ENCODE data around the gene DSC1.

DSC1 gene

GRCh38 chr18:31099450-31100230, 63.0 kb downstream of the DSC1 start:
- Histone ChIP-seq H3K27ac (ENCODE audit: low read depth, low read length) (no peak overlapping the region), H2AFZ (ENCODE audit: insufficient read depth, low read length, poor library complexity) (no peak overlapping the region), H3K18ac (ENCODE audit: low read length) (no peak overlapping the region), H2BK12ac (ENCODE audit: low read length) (no peak overlapping the region), H3K4me3 (ENCODE audit: low read depth, low read length) (peak overlapping the region; percentile 52), H3K4me2 (ENCODE audit: low read length) (peak overlapping the region; percentile 73), H2AK5ac (ENCODE audit: low read length) (no peak overlapping the region), H4K8ac (ENCODE audit: low read depth, low read length) (no peak overlapping the region), H4K91ac (ENCODE audit: low read depth, low read length) (no peak overlapping the region), H3K9ac (ENCODE audit: low read length) (no peak overlapping the region), H2BK5ac (ENCODE audit: low read depth, low read length, poor library complexity) (no peak overlapping the region), H3K23ac (ENCODE audit: low read length) (no peak overlapping the region), H3K27me3 (ENCODE audit: insufficient read depth, low read length) (no peaks in the 10 kb centered on the region), H3K14ac (ENCODE audit: low read length) (peak overlapping the region; percentile 60), H2BK120ac (ENCODE audit: insufficient read depth, low read length, poor library complexity) (no peak overlapping the region), H4K12ac (ENCODE audit: low read depth, low read length) (no peak overlapping the region), H3K9me3 (ENCODE audit: insufficient read depth, low read depth, low read length) (no peaks in the 10 kb centered on the region), H3K79me1 (ENCODE audit: low read length) (peaks cover 21% of the 10 kb centered on the region), H3K36me3 (ENCODE audit: control insufficient read depth in 1 of 2, insufficient read depth in 2 of 2, low read length in 2 of 2) (no peaks in the 10 kb centered on the region), H3K79me2 (ENCODE audit: control insufficient read depth, insufficient read depth, low read length, poor library complexity) (peaks cover 21% of the 10 kb centered on the region), H3K4me1 (ENCODE audit: control insufficient read depth in 1 of 2, insufficient read depth in 2 of 2, low read length in 2 of 2) (peaks cover 2 to 6% of the 10 kb centered on the region in 2 experiments), H3K4ac (ENCODE audit: low read depth, low read length) (peak overlapping the region; percentile 99)
- DNase-seq = no peak
- WGBS (ENCODE audit: extremely low coverage, insufficient coverage, insufficient read length) = no CpG with 5 or more reads among the region's 10 CpGs

GRCh38 chr18:31098878-31099277, 63.8 kb downstream of the DSC1 start:
- Histone ChIP-seq H3K4me2 (ENCODE audit: low read length) (no peak overlapping the region), H3K27me3 (ENCODE audit: insufficient read depth, low read length) (no peaks in the 10 kb centered on the region), H3K36me3 (ENCODE audit: control insufficient read depth in 1 of 2, insufficient read depth in 2 of 2, low read length in 2 of 2) (no peaks in the 10 kb centered on the region), H4K91ac (ENCODE audit: low read depth, low read length) (no peak overlapping the region), H3K79me2 (ENCODE audit: control insufficient read depth, insufficient read depth, low read length, poor library complexity) (peaks cover 21% of the 10 kb centered on the region), H3K9ac (ENCODE audit: low read length) (no peak overlapping the region), H2BK12ac (ENCODE audit: low read length) (no peak overlapping the region), H4K12ac (ENCODE audit: low read depth, low read length) (no peak overlapping the region), H3K14ac (ENCODE audit: low read length) (no peak overlapping the region), H3K4me1 (ENCODE audit: control insufficient read depth in 1 of 2, insufficient read depth in 2 of 2, low read length in 2 of 2) (peaks cover 2 to 6% of the 10 kb centered on the region in 2 experiments), H3K23ac (ENCODE audit: low read length) (no peak overlapping the region), H2BK120ac (ENCODE audit: insufficient read depth, low read length, poor library complexity) (no peak overlapping the region), H3K27ac (ENCODE audit: low read depth, low read length) (no peak overlapping the region), H3K9me3 (ENCODE audit: insufficient read depth, low read depth, low read length) (no peaks in the 10 kb centered on the region), H2AK5ac (ENCODE audit: low read length) (no peak overlapping the region), H3K79me1 (ENCODE audit: low read length) (peaks cover 21% of the 10 kb centered on the region), H4K8ac (ENCODE audit: low read depth, low read length) (no peak overlapping the region), H3K4me3 (ENCODE audit: low read depth, low read length) (no peak overlapping the region), H3K18ac (ENCODE audit: low read length) (no peak overlapping the region), H3K4ac (ENCODE audit: low read depth, low read length) (no peak overlapping the region), H2AFZ (ENCODE audit: insufficient read depth, low read length, poor library complexity) (no peak overlapping the region), H2BK5ac (ENCODE audit: low read depth, low read length, poor library complexity) (no peak overlapping the region)
- DNase-seq = no peak

DNA sequence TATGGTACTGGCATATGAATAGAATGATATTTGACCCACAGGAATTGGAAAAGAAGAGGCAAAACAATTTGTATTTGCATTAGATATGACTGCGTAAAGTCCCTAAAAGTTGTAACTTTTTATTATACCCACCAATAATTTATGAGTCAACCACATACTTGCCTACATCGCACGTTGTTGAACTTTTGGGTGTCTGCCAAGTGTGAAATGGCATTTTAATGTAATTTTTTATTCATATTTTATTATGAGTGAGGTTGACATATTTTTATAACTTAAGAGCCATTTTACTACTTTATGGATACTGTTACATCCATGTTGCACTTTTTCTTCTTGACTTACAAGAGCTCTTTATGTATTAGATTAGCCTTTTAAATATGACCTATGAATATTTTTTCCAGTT, 65.0 kb downstream of the DSC1 start:
- H2BK12ac ChIP-seq (ENCODE audit: low read length) = no peak overlapping the region
- no peak overlapping the region for H3K18ac ChIP-seq (ENCODE audit: low read length)
- peaks cover 2 to 6% of the 10 kb centered on the region in 2 experiments for H3K4me1 ChIP-seq (ENCODE audit: control insufficient read depth in 1 of 2, insufficient read depth in 2 of 2, low read length in 2 of 2)
- peaks cover 21% of the 10 kb centered on the region for H3K79me2 ChIP-seq (ENCODE audit: control insufficient read depth, insufficient read depth, low read length, poor library complexity)
- H2BK120ac ChIP-seq (ENCODE audit: insufficient read depth, low read length, poor library complexity) = no peak overlapping the region
- no peak overlapping the region for H3K23ac ChIP-seq (ENCODE audit: low read length)
- H3K4ac ChIP-seq (ENCODE audit: low read depth, low read length) = no peak overlapping the region
- H3K79me1 ChIP-seq (ENCODE audit: low read length) = peaks cover 21% of the 10 kb centered on the region
- H2AK5ac ChIP-seq (ENCODE audit: low read length) = no peak overlapping the region
- H4K91ac ChIP-seq (ENCODE audit: low read depth, low read length) = no peak overlapping the region
- H3K4me2 ChIP-seq (ENCODE audit: low read length) = no peak overlapping the region
- H3K14ac ChIP-seq (ENCODE audit: low read length) = no peak overlapping the region
- H3K27ac ChIP-seq (ENCODE audit: low read depth, low read length) = no peak overlapping the region
- DNase-seq = no peak
- H2AFZ ChIP-seq (ENCODE audit: insufficient read depth, low read length, poor library complexity) = no peak overlapping the region
- no peak overlapping the region for H2BK5ac ChIP-seq (ENCODE audit: low read depth, low read length, poor library complexity)
- H3K36me3 ChIP-seq (ENCODE audit: control insufficient read depth in 1 of 2, insufficient read depth in 2 of 2, low read length in 2 of 2) = peaks cover 2 to 4% of the 10 kb centered on the region in 2 experiments
- WGBS (ENCODE audit: extremely low coverage, insufficient coverage, insufficient read length) = no CpG with 5 or more reads among the region's 3 CpGs
- no peak overlapping the region for H4K8ac ChIP-seq (ENCODE audit: low read depth, low read length)
- H4K12ac ChIP-seq (ENCODE audit: low read depth, low read length) = no peak overlapping the region
- no peaks in the 10 kb centered on the region for H3K9me3 ChIP-seq (ENCODE audit: insufficient read depth, low read depth, low read length)
- no peaks in the 10 kb centered on the region for H3K27me3 ChIP-seq (ENCODE audit: insufficient read depth, low read length)
- H3K9ac ChIP-seq (ENCODE audit: low read length) = no peak overlapping the region
- H3K4me3 ChIP-seq (ENCODE audit: low read depth, low read length) = no peak overlapping the region

DNA sequence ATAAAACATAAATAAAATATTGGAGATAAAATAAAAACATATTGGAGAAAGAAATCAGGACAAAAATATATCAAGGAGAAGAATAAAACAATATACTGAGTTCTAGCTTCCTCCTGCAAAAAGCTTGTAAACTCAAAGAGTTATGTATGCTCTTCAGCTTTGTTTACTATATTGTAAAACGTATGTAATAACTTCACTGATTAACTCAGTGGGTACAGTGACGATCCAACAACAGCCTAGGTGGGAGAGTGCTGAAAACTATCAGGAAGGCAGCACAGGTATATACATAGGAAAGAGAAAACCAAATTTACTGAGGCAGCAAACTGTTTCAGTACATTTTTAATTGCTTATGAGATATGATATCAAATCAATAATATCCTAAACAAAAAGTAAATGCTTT, 68.8 kb downstream of the DSC1 start:
- Histone ChIP-seq H2BK120ac (ENCODE audit: insufficient read depth, low read length, poor library complexity) (no peak overlapping the region), H3K27ac (ENCODE audit: low read depth, low read length) (no peak overlapping the region), H3K79me2 (ENCODE audit: control insufficient read depth, insufficient read depth, low read length, poor library complexity) (peaks cover 3% of the 10 kb centered on the region), H3K9me3 (ENCODE audit: insufficient read depth, low read depth, low read length) (no peaks in the 10 kb centered on the region), H2BK5ac (ENCODE audit: low read depth, low read length, poor library complexity) (no peak overlapping the region), H4K91ac (ENCODE audit: low read depth, low read length) (no peak overlapping the region), H3K4me1 (ENCODE audit: control insufficient read depth in 1 of 2, insufficient read depth in 2 of 2, low read length in 2 of 2) (no peaks in the 10 kb centered on the region), H2BK12ac (ENCODE audit: low read length) (no peak overlapping the region), H4K12ac (ENCODE audit: low read depth, low read length) (no peak overlapping the region), H3K27me3 (ENCODE audit: insufficient read depth, low read length) (no peaks in the 10 kb centered on the region), H3K4ac (ENCODE audit: low read depth, low read length) (no peak overlapping the region), H2AK5ac (ENCODE audit: low read length) (no peak overlapping the region), H3K14ac (ENCODE audit: low read length) (no peak overlapping the region), H2AFZ (ENCODE audit: insufficient read depth, low read length, poor library complexity) (no peak overlapping the region), H3K18ac (ENCODE audit: low read length) (no peak overlapping the region), H3K9ac (ENCODE audit: low read length) (no peak overlapping the region), H4K8ac (ENCODE audit: low read depth, low read length) (no peak overlapping the region), H3K4me2 (ENCODE audit: low read length) (no peak overlapping the region), H3K36me3 (ENCODE audit: control insufficient read depth in 1 of 2, insufficient read depth in 2 of 2, low read length in 2 of 2) (peaks cover 3 to 16% of the 10 kb centered on the region in 2 experiments), H3K23ac (ENCODE audit: low read length) (no peak overlapping the region), H3K79me1 (ENCODE audit: low read length) (no peaks in the 10 kb centered on the region), H3K4me3 (ENCODE audit: low read depth, low read length) (no peak overlapping the region)
- no CpG with 5 or more reads among the region's 2 CpGs for WGBS (ENCODE audit: extremely low coverage, insufficient coverage, insufficient read length)
- DNase-seq = no peak
